Breast epithelium (tissue), 3 donors: ENCODE data around the gene LCT.

Experiments
- CTCF ChIP-seq, 3 donors: fragments of 450-650 bp; IDR thresholded peaks; one replicate each; pipeline ENCODE4 v1.5.1; 2016 to 2017; ENCODE audit warnings: antibody characterized with exemption in 3 of 3, mild to moderate bottlenecking in 3 of 3, moderate library complexity in 3 of 3
- POLR2A ChIP-seq: fragments of 450-650 bp; IDR thresholded peaks from one replicate; pipeline ENCODE4 v1.6.1; 2016; ENCODE audit warnings: antibody characterized with exemption, mild to moderate bottlenecking, moderate library complexity
- POLR2AphosphoS5 ChIP-seq, 3 donors: sonication (generic); formaldehyde crosslinking; IDR thresholded peaks; one replicate each; pipeline ENCODE4 v1.6.1; 2017; ENCODE audit warnings: antibody characterized with exemption in 3 of 3

GRCh38 chr2:135791418-135792190, 45.4 kb downstream of the LCT start:
- TF ChIP-seq CTCF (IDR thresholded peaks at IDR 0.05) (no peak), POLR2AphosphoS5 (IDR thresholded peaks at IDR 0.05) (no peak), POLR2A (no peak)
